ENCODE data around the gene SMIM14.

- TF ChIP-seq CTCF (conservative IDR thresholded peaks at IDR 0.05; ENCODE audit: low read depth, low read length) (no peak), EZH2 (IDR thresholded peaks at IDR 0.05; ENCODE audit: borderline replicate concordance, low read depth, low read length, poor library complexity, severe bottlenecking) (no peak)
Observed at GRCh38 chr4:39613093-39613656, 25.5 kb downstream of the SMIM14 start.
